WTC11 (cell line): ENCODE measurements around the gene AKAP13. TPM values are rescaled to one million over a fixed set of nuclear protein-coding genes. Genes with fewer than 3 reads are reported as not detected.
A peak's percentile ranks its signal among the peaks of the same experiment; 100 is the strongest.

ENCODE experiments used
- ATAC-seq: fragments of 200-7000 bp; cut with Tn5 transposase; 2 replicates; pipeline ENCODE4 v1.10.0; 2021; ENCODE audit warnings: mild to moderate bottlenecking, moderate library complexity
- CTCF ChIA-PET: fragments of 300-600 bp; sonication (Branson Sonifier 250); formaldehyde crosslinking; loops from one replicate; lab custom pipeline; 2021; ENCODE audit warnings: antibody characterized with exemption; lab: Charles Lee
- POLR2A ChIA-PET: fragments of 350-600 bp; sonication (Branson Sonifier 250); formaldehyde crosslinking; loops from one replicate; lab custom pipeline; 2021; ENCODE audit warnings: antibody characterized with exemption; lab: Charles Lee
- DNase-seq: peaks from one replicate; pipeline ENCODE4 v3.0.0; 2021; ENCODE audit warnings: low spot score
- H3K27ac Mint-ChIP-seq: 2 replicates; pipeline ENCODE4 v1.8.0; 2021; ENCODE audit warnings: mixed read lengths
- H3K27me3 Mint-ChIP-seq: 2 replicates; pipeline ENCODE4 v1.8.0; 2021; ENCODE audit warnings: low read depth, mild to moderate bottlenecking, moderate library complexity, mixed read lengths
- H3K36me3 Mint-ChIP-seq: 2 replicates; pipeline ENCODE4 v1.8.0; 2021; ENCODE audit warnings: mixed read lengths
- H3K4me1 Mint-ChIP-seq: 2 replicates; pipeline ENCODE4 v1.8.0; 2022; ENCODE audit warnings: mixed read lengths
- H3K4me3 Mint-ChIP-seq: 2 replicates; pipeline ENCODE4 v1.8.0; 2021; ENCODE audit warnings: mild to moderate bottlenecking, moderate library complexity, mixed read lengths
- H3K9me3 Mint-ChIP-seq: 2 replicates; pipeline ENCODE4 v1.8.0; 2021; ENCODE audit warnings: mixed read lengths
- CBFB ChIP-seq: sonication (generic); formaldehyde crosslinking; IDR thresholded peaks from 2 replicates; pipeline ENCODE4 v1.8.1; 2022; ENCODE audit warnings: mild to moderate bottlenecking, low read depth, missing genetic modification reagents
- EMX1 ChIP-seq: fragments of 250-450 bp; sonication (Bioruptor Pico); IDR thresholded peaks from 2 replicates; pipeline ENCODE4 v1.8.0; 2021; ENCODE audit warnings: mild to moderate bottlenecking
- FOXP1 ChIP-seq: sonication (generic); formaldehyde crosslinking; IDR thresholded peaks from 2 replicates; pipeline ENCODE4 v1.8.0; 2022; ENCODE audit warnings: missing genetic modification reagents, mild to moderate bottlenecking, moderate library complexity, borderline replicate concordance
- GABPB1 ChIP-seq: sonication (generic); formaldehyde crosslinking; IDR thresholded peaks from 2 replicates; pipeline ENCODE4 v1.8.1; 2023; ENCODE audit warnings: mild to moderate bottlenecking, missing genetic modification reagents
- GRHL2 ChIP-seq: fragments of 250-450 bp; sonication (Bioruptor Pico); IDR thresholded peaks from 2 replicates; pipeline ENCODE4 v1.8.0; 2022; ENCODE audit warnings: mild to moderate bottlenecking, moderate library complexity; ENCODE audit not compliant: insufficient replicate concordance, severe bottlenecking
- JAZF1 ChIP-seq: fragments of 250-450 bp; sonication (Bioruptor Pico); IDR thresholded peaks from 2 replicates; pipeline ENCODE4 v1.9.0; 2021; ENCODE audit warnings: moderate library complexity, mild to moderate bottlenecking, inconsistent platforms
- KAT7 ChIP-seq: sonication (generic); formaldehyde crosslinking; IDR thresholded peaks from 2 replicates; pipeline ENCODE4 v1.8.1; 2023; ENCODE audit warnings: missing genetic modification reagents, mild to moderate bottlenecking, borderline replicate concordance
- MXD4 ChIP-seq: fragments of 250-450 bp; sonication (Bioruptor Pico); IDR thresholded peaks from 2 replicates; pipeline ENCODE4 v1.8.0; 2021; ENCODE audit warnings: mild to moderate bottlenecking, moderate library complexity, borderline replicate concordance
- NFE2L1 ChIP-seq: sonication (generic); formaldehyde crosslinking; IDR thresholded peaks from 2 replicates; pipeline ENCODE4 v1.8.1; 2023; ENCODE audit warnings: missing genetic modification reagents
- NFYB ChIP-seq: sonication (generic); formaldehyde crosslinking; conservative IDR thresholded peaks from 2 replicates; pipeline ENCODE4 v1.8.0; 2022; ENCODE audit warnings: low read depth, missing genetic modification reagents
- OVOL2 ChIP-seq: fragments of 250-450 bp; sonication (Bioruptor Pico); IDR thresholded peaks from 2 replicates; pipeline ENCODE4 v1.9.0; 2021; ENCODE audit warnings: mild to moderate bottlenecking, borderline replicate concordance
- PRRX2 ChIP-seq: fragments of 250-450 bp; sonication (Bioruptor Pico); IDR thresholded peaks from 2 replicates; pipeline ENCODE4 v1.8.0; 2021; ENCODE audit warnings: mild to moderate bottlenecking
- SMAD3 ChIP-seq: sonication (generic); formaldehyde crosslinking; IDR thresholded peaks from 2 replicates; pipeline ENCODE4 v1.8.0; 2022; ENCODE audit warnings: missing genetic modification reagents, mild to moderate bottlenecking, borderline replicate concordance
- TP53 ChIP-seq: sonication (generic); formaldehyde crosslinking; IDR thresholded peaks from 2 replicates; pipeline ENCODE4 v1.8.1; 2023; ENCODE audit warnings: mild to moderate bottlenecking, missing genetic modification reagents
- ZNF423 ChIP-seq: fragments of 250-450 bp; sonication (Bioruptor Pico); IDR thresholded peaks from 2 replicates; pipeline ENCODE4 v2.1.2; 2022; ENCODE audit warnings: mild to moderate bottlenecking, moderate library complexity
- ZNF671 ChIP-seq: fragments of 250-450 bp; sonication (Bioruptor Pico); IDR thresholded peaks from 2 replicates; pipeline ENCODE4 v1.8.0; 2021; ENCODE audit warnings: mild to moderate bottlenecking
- total RNA-seq: library from RNA; stranded (reverse); gene quantifications from 3 replicates; pipeline ENCODE4 v1.2.3, GENCODE V29; 2021
- TF ChIP-seq, protein P1 (sequence below): sonication (generic); formaldehyde crosslinking; IDR thresholded peaks from 2 replicates; pipeline ENCODE4 v1.8.1; 2022; ENCODE audit warnings: low read depth, mild to moderate bottlenecking, moderate library complexity, missing genetic modification reagents, borderline replicate concordance
- TF ChIP-seq, protein P2 (sequence below): sonication (generic); formaldehyde crosslinking; IDR thresholded peaks from 2 replicates; pipeline ENCODE4 v1.8.1; 2022; ENCODE audit warnings: low read depth, missing genetic modification reagents, borderline replicate concordance
- TF ChIP-seq, protein P3 (sequence below): fragments of 250-450 bp; sonication (Bioruptor Pico); IDR thresholded peaks from 2 replicates; pipeline ENCODE4 v1.9.0; 2021; ENCODE audit warnings: moderate library complexity, mild to moderate bottlenecking, inconsistent platforms, borderline replicate concordance
- TF ChIP-seq, protein P4 (sequence below): sonication (generic); formaldehyde crosslinking; IDR thresholded peaks from 2 replicates; pipeline ENCODE4 v1.8.0; 2022; ENCODE audit warnings: mild to moderate bottlenecking, missing genetic modification reagents
- TF ChIP-seq, protein P5 (sequence below): sonication (generic); formaldehyde crosslinking; IDR thresholded peaks from 2 replicates; pipeline ENCODE4 v1.8.1; 2022; ENCODE audit warnings: mild to moderate bottlenecking, moderate library complexity, missing genetic modification reagents
- TF ChIP-seq, protein P6 (sequence below): sonication (generic); formaldehyde crosslinking; IDR thresholded peaks from 2 replicates; pipeline ENCODE4 v1.8.1; 2023; ENCODE audit warnings: mild to moderate bottlenecking, missing genetic modification reagents, moderate library complexity
- TF ChIP-seq, protein P7 (sequence below): sonication (generic); formaldehyde crosslinking; IDR thresholded peaks from 2 replicates; pipeline ENCODE4 v1.8.1; 2022; ENCODE audit warnings: missing genetic modification reagents, borderline replicate concordance

The AKAP13 gene
- total RNA-seq, 1 experiment from 2014 or later = 50.3 TPM

DNA sequence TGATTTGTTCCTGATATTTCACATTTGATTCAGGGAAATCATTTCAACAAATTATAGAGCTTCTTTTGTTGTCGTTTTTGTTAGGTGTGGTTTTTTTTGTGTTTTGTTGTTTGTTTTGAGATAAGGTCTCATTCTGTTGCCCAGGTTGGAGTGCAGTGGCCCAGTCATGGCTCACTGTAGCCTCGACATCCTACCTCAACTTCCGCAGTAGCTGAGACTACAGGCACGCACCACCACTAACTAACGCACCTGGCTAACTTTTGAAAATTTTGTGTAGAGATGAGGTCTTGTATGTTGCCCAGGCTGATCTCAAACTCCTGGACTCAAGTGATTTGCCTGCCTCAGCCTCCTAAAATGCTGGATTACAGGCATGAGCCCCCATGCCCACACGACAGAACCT lies 177.0 kb downstream of the AKAP13 start (continued):
- TF ChIP-seq, protein P1, sequence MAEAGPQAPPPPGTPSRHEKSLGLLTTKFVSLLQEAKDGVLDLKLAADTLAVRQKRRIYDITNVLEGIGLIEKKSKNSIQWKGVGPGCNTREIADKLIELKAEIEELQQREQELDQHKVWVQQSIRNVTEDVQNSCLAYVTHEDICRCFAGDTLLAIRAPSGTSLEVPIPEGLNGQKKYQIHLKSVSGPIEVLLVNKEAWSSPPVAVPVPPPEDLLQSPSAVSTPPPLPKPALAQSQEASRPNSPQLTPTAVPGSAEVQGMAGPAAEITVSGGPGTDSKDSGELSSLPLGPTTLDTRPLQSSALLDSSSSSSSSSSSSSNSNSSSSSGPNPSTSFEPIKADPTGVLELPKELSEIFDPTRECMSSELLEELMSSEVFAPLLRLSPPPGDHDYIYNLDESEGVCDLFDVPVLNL = no peak
- TF ChIP-seq, protein P2, sequence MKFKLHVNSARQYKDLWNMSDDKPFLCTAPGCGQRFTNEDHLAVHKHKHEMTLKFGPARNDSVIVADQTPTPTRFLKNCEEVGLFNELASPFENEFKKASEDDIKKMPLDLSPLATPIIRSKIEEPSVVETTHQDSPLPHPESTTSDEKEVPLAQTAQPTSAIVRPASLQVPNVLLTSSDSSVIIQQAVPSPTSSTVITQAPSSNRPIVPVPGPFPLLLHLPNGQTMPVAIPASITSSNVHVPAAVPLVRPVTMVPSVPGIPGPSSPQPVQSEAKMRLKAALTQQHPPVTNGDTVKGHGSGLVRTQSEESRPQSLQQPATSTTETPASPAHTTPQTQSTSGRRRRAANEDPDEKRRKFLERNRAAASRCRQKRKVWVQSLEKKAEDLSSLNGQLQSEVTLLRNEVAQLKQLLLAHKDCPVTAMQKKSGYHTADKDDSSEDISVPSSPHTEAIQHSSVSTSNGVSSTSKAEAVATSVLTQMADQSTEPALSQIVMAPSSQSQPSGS (CRISPR knock-in tag) = no peak
- TF ChIP-seq JAZF1 (CRISPR knock-in tag) (no peak), ZNF423 (no peak)

DNA sequence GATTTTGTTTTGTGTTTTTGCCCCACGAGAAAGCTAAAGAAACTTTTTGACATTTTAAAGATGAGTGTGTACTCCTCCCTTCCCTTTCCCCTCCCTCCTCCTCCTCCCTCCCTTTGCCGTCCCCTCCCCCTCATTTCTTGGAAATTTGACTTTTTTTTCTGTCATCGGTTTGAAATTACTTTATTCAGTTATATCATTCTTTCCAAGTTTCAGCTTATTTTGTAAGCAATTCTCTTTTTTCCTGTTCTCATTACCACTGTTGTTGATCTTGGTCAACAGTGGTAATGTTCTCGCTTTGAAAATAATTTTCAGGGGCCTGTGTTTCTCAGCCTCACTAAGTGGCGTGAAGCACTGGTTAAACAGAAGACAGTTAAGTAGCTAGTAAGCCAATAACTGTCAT lies 178.4 kb downstream of the AKAP13 start:
- ChIA-PET CTCF (interaction anchor here (0.8 to 3.7 kb wide), 3 partner anchors 15 to 54 kb away, joined by 3 to 17 read pairs (median 4); no protein-coding TSS in a partner anchor), POLR2A (no interaction called here)
- Mint-ChIP-seq H3K4me3 (no peak overlapping the region), H3K4me1 (peaks cover 43% of the 10 kb centered on the region), H3K36me3 (peaks cover 6% of the 10 kb centered on the region), H3K9me3 (peaks cover 3% of the 10 kb centered on the region), H3K27me3 (no peaks in the 10 kb centered on the region), H3K27ac (no peak overlapping the region)
- no peak for DNase-seq
- no peak for ATAC-seq
- TF ChIP-seq, protein P3, sequence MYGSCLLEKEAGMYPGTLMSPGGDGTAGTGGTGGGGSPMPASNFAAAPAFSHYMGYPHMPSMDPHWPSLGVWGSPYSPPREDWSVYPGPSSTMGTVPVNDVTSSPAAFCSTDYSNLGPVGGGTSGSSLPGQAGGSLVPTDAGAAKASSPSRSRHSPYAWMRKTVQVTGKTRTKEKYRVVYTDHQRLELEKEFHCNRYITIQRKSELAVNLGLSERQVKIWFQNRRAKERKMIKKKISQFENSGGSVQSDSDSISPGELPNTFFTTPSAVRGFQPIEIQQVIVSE (CRISPR knock-in tag) = no peak
- TF ChIP-seq SMAD3 (CRISPR knock-in tag) = no peak
- TF ChIP-seq CBFB = no peak
- TF ChIP-seq EMX1 = no peak
- TF ChIP-seq MXD4 (CRISPR knock-in tag) = no peak
- TF ChIP-seq, protein P4, sequence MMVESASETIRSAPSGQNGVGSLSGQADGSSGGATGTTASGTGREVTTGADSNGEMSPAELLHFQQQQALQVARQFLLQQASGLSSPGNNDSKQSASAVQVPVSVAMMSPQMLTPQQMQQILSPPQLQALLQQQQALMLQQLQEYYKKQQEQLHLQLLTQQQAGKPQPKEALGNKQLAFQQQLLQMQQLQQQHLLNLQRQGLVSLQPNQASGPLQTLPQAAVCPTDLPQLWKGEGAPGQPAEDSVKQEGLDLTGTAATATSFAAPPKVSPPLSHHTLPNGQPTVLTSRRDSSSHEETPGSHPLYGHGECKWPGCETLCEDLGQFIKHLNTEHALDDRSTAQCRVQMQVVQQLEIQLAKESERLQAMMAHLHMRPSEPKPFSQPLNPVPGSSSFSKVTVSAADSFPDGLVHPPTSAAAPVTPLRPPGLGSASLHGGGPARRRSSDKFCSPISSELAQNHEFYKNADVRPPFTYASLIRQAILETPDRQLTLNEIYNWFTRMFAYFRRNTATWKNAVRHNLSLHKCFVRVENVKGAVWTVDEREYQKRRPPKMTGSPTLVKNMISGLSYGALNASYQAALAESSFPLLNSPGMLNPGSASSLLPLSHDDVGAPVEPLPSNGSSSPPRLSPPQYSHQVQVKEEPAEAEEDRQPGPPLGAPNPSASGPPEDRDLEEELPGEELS (CRISPR knock-in tag) = no peak
- no peak for TF ChIP-seq OVOL2
- TF ChIP-seq, protein P2 (CRISPR knock-in tag) = no peak
- no peak for TF ChIP-seq ZNF671 (CRISPR knock-in tag)

DNA sequence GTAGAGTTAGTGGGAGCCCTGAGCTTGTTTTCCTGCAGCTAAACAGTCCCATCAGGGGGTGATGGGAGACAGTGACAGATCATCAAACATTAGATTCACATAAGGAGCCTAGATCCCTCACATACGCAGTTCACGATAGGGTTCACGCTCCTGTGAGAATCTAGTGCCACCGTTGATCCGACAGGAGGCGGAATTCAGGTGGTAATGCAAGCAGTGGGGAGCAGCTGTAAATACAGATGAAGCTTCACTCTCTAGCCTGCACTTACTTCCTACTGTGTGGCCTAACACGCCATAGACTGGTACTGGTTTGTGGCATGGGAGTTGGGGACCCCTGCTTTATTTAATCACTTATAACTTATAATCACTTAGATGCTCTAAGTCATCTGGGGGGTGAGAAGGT lies 179.1 kb downstream of the AKAP13 start:
- Mint-ChIP-seq H3K36me3 (peaks cover 1% of the 10 kb centered on the region; the same call in 1 of the 2 replicates), H3K4me3 (no peak overlapping the region), H3K27me3 (no peaks in the 10 kb centered on the region), H3K9me3 (no peaks in the 10 kb centered on the region), H3K4me1 (peaks cover 46% of the 10 kb centered on the region), H3K27ac (no peak overlapping the region)
- POLR2A ChIA-PET = no interaction called here
- DNase-seq = peak; percentile 25
- ATAC-seq = peak; percentile 70
- CTCF ChIA-PET = interaction anchor here (0.6 to 1.1 kb wide), 4 partner anchors 17 to 202 kb away, joined by 3 to 4 read pairs (median 3); no protein-coding TSS in a partner anchor
- TF ChIP-seq NFYB (CRISPR knock-in tag) (no peak), ZNF423 (no peak), KAT7 (CRISPR knock-in tag) (no peak), NFE2L1 (no peak), TP53 (no peak), MXD4 (CRISPR knock-in tag) (no peak), GABPB1 (CRISPR knock-in tag) (no peak), CBFB (no peak), PRRX2 (CRISPR knock-in tag) (no peak), FOXP1 (CRISPR knock-in tag) (no peak), GRHL2 (CRISPR knock-in tag) (no peak), OVOL2 (no peak)
- TF ChIP-seq, protein P5, sequence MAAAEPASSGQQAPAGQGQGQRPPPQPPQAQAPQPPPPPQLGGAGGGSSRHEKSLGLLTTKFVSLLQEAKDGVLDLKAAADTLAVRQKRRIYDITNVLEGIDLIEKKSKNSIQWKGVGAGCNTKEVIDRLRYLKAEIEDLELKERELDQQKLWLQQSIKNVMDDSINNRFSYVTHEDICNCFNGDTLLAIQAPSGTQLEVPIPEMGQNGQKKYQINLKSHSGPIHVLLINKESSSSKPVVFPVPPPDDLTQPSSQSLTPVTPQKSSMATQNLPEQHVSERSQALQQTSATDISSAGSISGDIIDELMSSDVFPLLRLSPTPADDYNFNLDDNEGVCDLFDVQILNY (CRISPR knock-in tag) = no peak
- TF ChIP-seq, protein P6, sequence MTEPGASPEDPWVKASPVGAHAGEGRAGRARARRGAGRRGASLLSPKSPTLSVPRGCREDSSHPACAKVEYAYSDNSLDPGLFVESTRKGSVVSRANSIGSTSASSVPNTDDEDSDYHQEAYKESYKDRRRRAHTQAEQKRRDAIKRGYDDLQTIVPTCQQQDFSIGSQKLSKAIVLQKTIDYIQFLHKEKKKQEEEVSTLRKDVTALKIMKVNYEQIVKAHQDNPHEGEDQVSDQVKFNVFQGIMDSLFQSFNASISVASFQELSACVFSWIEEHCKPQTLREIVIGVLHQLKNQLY (CRISPR knock-in tag) = no peak
- TF ChIP-seq, protein P7, sequence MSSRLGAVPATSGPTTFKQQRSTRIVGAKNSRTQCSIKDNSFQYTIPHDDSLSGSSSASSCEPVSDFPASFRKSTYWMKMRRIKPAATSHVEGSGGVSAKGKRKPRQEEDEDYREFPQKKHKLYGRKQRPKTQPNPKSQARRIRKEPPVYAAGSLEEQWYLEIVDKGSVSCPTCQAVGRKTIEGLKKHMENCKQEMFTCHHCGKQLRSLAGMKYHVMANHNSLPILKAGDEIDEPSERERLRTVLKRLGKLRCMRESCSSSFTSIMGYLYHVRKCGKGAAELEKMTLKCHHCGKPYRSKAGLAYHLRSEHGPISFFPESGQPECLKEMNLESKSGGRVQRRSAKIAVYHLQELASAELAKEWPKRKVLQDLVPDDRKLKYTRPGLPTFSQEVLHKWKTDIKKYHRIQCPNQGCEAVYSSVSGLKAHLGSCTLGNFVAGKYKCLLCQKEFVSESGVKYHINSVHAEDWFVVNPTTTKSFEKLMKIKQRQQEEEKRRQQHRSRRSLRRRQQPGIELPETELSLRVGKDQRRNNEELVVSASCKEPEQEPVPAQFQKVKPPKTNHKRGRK (CRISPR knock-in tag) = no peak
